ENCODE results near the gene ZNF689. TPM values are rescaled to one million over a fixed set of nuclear protein-coding genes. Genes with fewer than 3 reads are reported as not detected.
"Not testable (repeated sequence)": the region's sequence is repeated elsewhere in the genome, so short reads cannot be mapped to it uniquely, and the experiment has no call there.

Gene ZNF689
- total and polyA plus RNA-seq, 12 donors = 2.9 to 12.9 (median 9.1) TPM

GRCh38 chr16:30641378-30641982 lies 31.3 kb upstream of the ZNF689 start:
- TF ChIP-seq POLR2A (IDR thresholded peaks at IDR 0.05) = no peak
- TF ChIP-seq, protein P1, sequence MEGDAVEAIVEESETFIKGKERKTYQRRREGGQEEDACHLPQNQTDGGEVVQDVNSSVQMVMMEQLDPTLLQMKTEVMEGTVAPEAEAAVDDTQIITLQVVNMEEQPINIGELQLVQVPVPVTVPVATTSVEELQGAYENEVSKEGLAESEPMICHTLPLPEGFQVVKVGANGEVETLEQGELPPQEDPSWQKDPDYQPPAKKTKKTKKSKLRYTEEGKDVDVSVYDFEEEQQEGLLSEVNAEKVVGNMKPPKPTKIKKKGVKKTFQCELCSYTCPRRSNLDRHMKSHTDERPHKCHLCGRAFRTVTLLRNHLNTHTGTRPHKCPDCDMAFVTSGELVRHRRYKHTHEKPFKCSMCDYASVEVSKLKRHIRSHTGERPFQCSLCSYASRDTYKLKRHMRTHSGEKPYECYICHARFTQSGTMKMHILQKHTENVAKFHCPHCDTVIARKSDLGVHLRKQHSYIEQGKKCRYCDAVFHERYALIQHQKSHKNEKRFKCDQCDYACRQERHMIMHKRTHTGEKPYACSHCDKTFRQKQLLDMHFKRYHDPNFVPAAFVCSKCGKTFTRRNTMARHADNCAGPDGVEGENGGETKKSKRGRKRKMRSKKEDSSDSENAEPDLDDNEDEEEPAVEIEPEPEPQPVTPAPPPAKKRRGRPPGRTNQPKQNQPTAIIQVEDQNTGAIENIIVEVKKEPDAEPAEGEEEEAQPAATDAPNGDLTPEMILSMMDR (IDR thresholded peaks at IDR 0.05) = no peak
- intact Hi-C loops (cut with DNase I) = no loop called here

DNA sequence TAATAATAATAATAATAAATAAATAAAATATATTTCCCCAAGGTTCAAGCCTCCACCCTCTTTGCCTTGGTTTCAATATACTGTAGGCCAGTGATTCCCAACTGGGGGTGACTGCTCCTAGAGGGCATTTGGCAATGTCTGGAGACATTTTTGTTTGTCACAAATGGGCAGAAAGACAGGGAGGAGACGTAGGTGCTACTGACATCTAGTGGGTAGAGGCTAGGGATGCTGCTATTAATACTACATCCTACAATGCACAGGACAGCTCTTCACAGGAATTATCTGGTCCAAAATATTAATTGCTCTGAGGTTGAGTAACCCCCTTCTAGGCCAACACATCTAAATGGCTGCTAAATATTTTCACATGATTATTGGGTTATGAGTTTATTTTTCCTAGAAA lies 27.8 kb upstream of the ZNF689 start:
- TF ChIP-seq, protein P1 (IDR thresholded peaks at IDR 0.05) = peak in 3 of 6 experiments; percentile 20 to 30 (median 29)
- TF ChIP-seq POLR2A (IDR thresholded peaks at IDR 0.05) = no peak
- no peak overlapping the region for H3K27ac ChIP-seq
- H3K36me3 ChIP-seq (replicated peaks in 1 of 2) = no peaks in the 10 kb centered on the region
- no peaks in the 10 kb centered on the region for H3K27me3 ChIP-seq
- intact Hi-C loops (cut with DNase I) = no loop called here
- DNase-seq = no peak
- no peak overlapping the region for H3K4me3 ChIP-seq
- WGBS, 4 donors = 0% methylated on average over 1 of the region's 1 CpG
- no peaks in the 10 kb centered on the region for H3K9me3 ChIP-seq (replicated peaks in 1 of 3)
- peaks cover 10 to 13% of the 10 kb centered on the region in 2 donors for H3K4me1 ChIP-seq (replicated peaks in 1 of 2)

More at GRCh38 chr16:30641378-30641982, 31.3 kb upstream of the ZNF689 start:
- H3K4me3 ChIP-seq = no peak overlapping the region
- H3K36me3 ChIP-seq (replicated peaks in 1 of 2) = no peaks in the 10 kb centered on the region
- H3K27me3 ChIP-seq = no peaks in the 10 kb centered on the region
- no peaks in the 10 kb centered on the region for H3K9me3 ChIP-seq (replicated peaks in 1 of 3)
- H3K27ac ChIP-seq = no peak overlapping the region
- WGBS, 4 donors = 62 to 83% (median 75%) methylated on average over 3 of the region's 3 CpGs
- DNase-seq = no peak
- H3K4me1 ChIP-seq (replicated peaks in 1 of 2) = no peaks in the 10 kb centered on the region

DNA sequence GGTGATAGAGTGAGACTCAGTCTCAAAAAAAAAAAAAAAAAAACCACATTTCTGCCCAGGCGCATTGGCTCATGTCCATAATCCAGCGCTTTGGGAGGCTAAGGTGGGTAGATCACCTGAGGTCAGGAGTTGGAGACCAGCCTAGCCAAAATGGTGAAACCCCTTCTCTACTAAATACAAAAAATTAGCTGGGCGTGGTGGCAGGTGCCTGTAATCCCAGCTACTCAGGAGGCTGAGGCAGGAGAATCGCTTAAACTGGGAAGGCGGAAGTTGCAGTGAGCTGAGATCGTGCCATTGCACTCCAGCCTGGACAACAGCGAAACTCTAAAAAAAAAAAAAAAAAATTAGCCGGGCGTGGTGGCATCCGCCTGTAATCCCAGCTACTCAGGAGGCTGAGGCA lies 26.9 kb upstream of the ZNF689 start:
- H3K4me1 ChIP-seq (replicated peaks in 1 of 2) = peaks cover 10 to 13% of the 10 kb centered on the region in 2 donors
- H3K27ac ChIP-seq; H3K27me3 ChIP-seq; DNase-seq; H3K9me3 ChIP-seq (replicated peaks in 1 of 3); H3K4me3 ChIP-seq; H3K36me3 ChIP-seq (replicated peaks in 1 of 2); intact Hi-C loops (cut with DNase I): not testable (repeated sequence)
- WGBS, 4 donors = 87 to 94% (median 92%) methylated on average over 10 of the region's 10 CpGs

DNA sequence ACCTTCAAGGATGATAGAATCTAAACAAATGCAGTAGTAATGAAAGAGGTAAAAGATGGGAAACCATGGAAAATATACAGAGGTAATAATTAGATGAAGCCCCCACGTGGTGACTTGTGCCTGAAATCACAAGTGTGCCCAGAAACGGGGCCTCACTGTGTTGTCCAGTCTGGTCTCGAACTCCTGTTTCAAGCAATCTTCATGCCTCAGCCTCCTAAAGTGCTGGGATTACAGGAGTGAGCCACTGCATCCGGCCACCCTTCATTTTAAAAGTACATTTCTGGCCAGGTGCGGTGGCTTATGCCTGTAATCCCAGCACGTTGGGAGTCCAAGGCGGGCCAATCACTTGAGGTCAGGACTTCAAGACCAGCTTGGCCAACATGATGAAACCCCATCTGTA lies 26.4 kb upstream of the ZNF689 start:
- intact Hi-C loops (cut with DNase I) = no loop called here
- TF ChIP-seq POLR2A (IDR thresholded peaks at IDR 0.05) = no peak
- TF ChIP-seq, protein P1 (IDR thresholded peaks at IDR 0.05) = no peak

GRCh38 chr16:30633526-30633925 lies 23.3 kb upstream of the ZNF689 start:
- WGBS, 4 donors = 74 to 90% (median 85%) methylated on average over 17 of the region's 17 CpGs
- Histone ChIP-seq H3K27me3 (no peaks in the 10 kb centered on the region), H3K9me3 (replicated peaks in 1 of 3) (no peaks in the 10 kb centered on the region), H3K36me3 (replicated peaks in 1 of 2) (no peaks in the 10 kb centered on the region), H3K4me3 (peak overlapping the region in 2 of 4 donors; percentile 37 to 64), H3K4me1 (replicated peaks in 1 of 2) (peaks cover 10 to 13% of the 10 kb centered on the region in 2 donors), H3K27ac (peak overlapping the region in 4 of 5 donors; percentile 56 to 91 (median 88))
- intact Hi-C loops (cut with DNase I) = no loop called here
- no peak for DNase-seq
- TF ChIP-seq POLR2A (IDR thresholded peaks at IDR 0.05) = no peak
- TF ChIP-seq, protein P1 (IDR thresholded peaks at IDR 0.05) = no peak

More for the DNA sequence above, 26.4 kb upstream of the ZNF689 start:
- DNase-seq = no peak
- H3K9me3 ChIP-seq (replicated peaks in 1 of 3) = no peaks in the 10 kb centered on the region
- no peaks in the 10 kb centered on the region for H3K36me3 ChIP-seq (replicated peaks in 1 of 2)
- H3K4me1 ChIP-seq (replicated peaks in 1 of 2) = peaks cover 10 to 13% of the 10 kb centered on the region in 2 donors
- H3K27me3 ChIP-seq = no peaks in the 10 kb centered on the region
- WGBS, 4 donors = 91 to 95% (median 93%) methylated on average over 7 of the region's 7 CpGs
- H3K4me3 ChIP-seq = no peak overlapping the region
- H3K27ac ChIP-seq = no peak overlapping the region

GRCh38 chr16:30632454-30632853 lies 22.3 kb upstream of the ZNF689 start:
- H3K4me3 ChIP-seq; intact Hi-C loops (cut with DNase I); H3K27ac ChIP-seq; H3K27me3 ChIP-seq; H3K9me3 ChIP-seq (replicated peaks in 1 of 3); DNase-seq; H3K36me3 ChIP-seq (replicated peaks in 1 of 2): not testable (repeated sequence)
- H3K4me1 ChIP-seq (replicated peaks in 1 of 2) = peaks cover 10 to 13% of the 10 kb centered on the region in 2 donors
- 91 to 96% (median 94%) methylated on average over 7 of the region's 7 CpGs for WGBS, 4 donors

All from adrenal gland (tissue), 12 donors.